ENCODE measurements around the gene PRR20B. TPM values are rescaled to one million over a fixed set of nuclear protein-coding genes. Genes with fewer than 3 reads are reported as not detected.
"Not testable (repeated sequence)": the region's sequence is repeated elsewhere in the genome, so short reads cannot be mapped to it uniquely, and the experiment has no call there.

Gene PRR20B
- not detected in 2 replicates for total RNA-seq (2021)
- long read RNA-seq: 0 reads

DNA sequence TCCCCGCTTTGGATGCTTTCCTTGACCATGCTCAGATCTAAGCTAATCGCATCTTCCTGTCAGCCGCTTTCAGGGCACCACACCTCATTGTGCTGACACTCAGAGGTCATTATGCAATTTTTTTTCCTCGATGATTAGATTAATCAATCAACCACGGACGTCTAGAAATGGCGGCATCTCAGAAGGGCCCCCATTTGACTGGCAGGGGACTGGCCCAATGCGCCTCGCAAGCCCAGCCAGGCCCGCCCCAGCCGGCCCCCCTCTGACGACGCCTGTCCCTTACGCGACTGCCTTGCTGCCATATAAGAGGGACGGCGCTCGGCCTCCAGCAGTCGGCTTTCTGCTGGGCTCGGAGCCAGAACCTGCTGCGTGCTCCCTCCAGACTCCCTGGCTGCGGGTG, at the start of gene PRR20B:
Gene PRR20B, plus strand, starts transcription at position 301 of the 400 bp plus-strand sequence. CDS start 387 bp downstream, outside the sequence.
- H2BK15ac ChIP-seq (ENCODE audit: low read depth, low read length); H4K91ac ChIP-seq (ENCODE audit: insufficient read length, low read depth, low read length); H3K27ac ChIP-seq (ENCODE audit: insufficient read length, low read depth, low read length); H3K9me3 Mint-ChIP-seq; H3K27me3 ChIP-seq (ENCODE audit: insufficient read depth, low read length); H2AK5ac ChIP-seq (ENCODE audit: insufficient read length, low read length); H3K4me1 ChIP-seq (ENCODE audit: insufficient read depth, low read length); H3K27ac Mint-ChIP-seq; H3K4ac ChIP-seq (ENCODE audit: low read depth, low read length); H3K14ac ChIP-seq (ENCODE audit: insufficient read depth, low read length); H4K8ac ChIP-seq (replicated peaks; ENCODE audit: insufficient read length, low read depth, low read length); H3K4me2 ChIP-seq (ENCODE audit: insufficient read depth, insufficient read length, low read length); H3K79me1 ChIP-seq (ENCODE audit: insufficient read depth, low read depth, low read length, poor library complexity, severe bottlenecking); H3K9ac ChIP-seq (ENCODE audit: extremely low read depth, insufficient read length, low read length); H3K9me3 ChIP-seq (ENCODE audit: control insufficient read depth, low read depth, low read length); H3K56ac ChIP-seq (ENCODE audit: insufficient read length, low read depth, low read length); H3K27me3 Mint-ChIP-seq (ENCODE audit: low read depth); H3K36me3 Mint-ChIP-seq (ENCODE audit: insufficient read depth in 1 of 3, low read depth in 3 of 3); H3K4me3 Mint-ChIP-seq; H2BK20ac ChIP-seq (ENCODE audit: low read depth, low read length, poor library complexity, severe bottlenecking); H2BK120ac ChIP-seq (ENCODE audit: low read depth, low read length, poor library complexity, severe bottlenecking); H3K23ac ChIP-seq (ENCODE audit: insufficient read length, low read depth, low read length); H4K5ac ChIP-seq (ENCODE audit: insufficient read length, low read depth, low read length); H3K18ac ChIP-seq (ENCODE audit: insufficient read length, low read depth, low read length); H3K4me1 Mint-ChIP-seq; H3K79me2 ChIP-seq (ENCODE audit: insufficient read depth, low read length); H4K20me1 ChIP-seq (ENCODE audit: control insufficient read depth, insufficient read depth, insufficient read length); H2BK12ac ChIP-seq (ENCODE audit: insufficient read length, low read depth, low read length); H3K23me2 ChIP-seq (ENCODE audit: insufficient read length, low read depth, low read length, poor library complexity, severe bottlenecking); H2BK5ac ChIP-seq (ENCODE audit: insufficient read length, low read length); H2AFZ ChIP-seq (ENCODE audit: low read length); H3T11ph ChIP-seq (ENCODE audit: low read length); DNase-seq: not testable (repeated sequence)
- no CpG with 5 or more reads among the region's 22 CpGs for WGBS (ENCODE audit: extremely low coverage, insufficient read length, low lambda C conversion rate)
